C4-2B (cell line): ENCODE results near the gene CCDC82.

ENCODE experiments used
- CTCF ChIP-seq: fragments of 450-650 bp; conservative IDR thresholded peaks from 2 replicates; pipeline ENCODE4 v1.5.1; 2017; ENCODE audit warnings: mild to moderate bottlenecking
- ZFX ChIP-seq: fragments of 450-650 bp; IDR thresholded peaks from 2 replicates; pipeline ENCODE4 v1.6.1; 2017

- TF ChIP-seq CTCF (no peak), ZFX (no peak)
These were observed 54.3 kb downstream of the CCDC82 start for GRCh38 chr11:96335388-96335787.
